Esophagus muscularis mucosa (tissue), 4 donors: ENCODE measurements around the gene CCDC66.

ENCODE experiments used
- EP300 ChIP-seq: sonication (generic); formaldehyde crosslinking; IDR thresholded peaks from one replicate; pipeline ENCODE4 v1.6.1; 2017; ENCODE audit warnings: antibody characterized with exemption
- POLR2A ChIP-seq: fragments of 450-650 bp; IDR thresholded peaks from one replicate; pipeline ENCODE4 v1.6.1; 2017; ENCODE audit warnings: antibody characterized with exemption, moderate library complexity, mild to moderate bottlenecking, low read depth
- POLR2AphosphoS5 ChIP-seq, 2 donors: sonication (generic); formaldehyde crosslinking; IDR thresholded peaks; one replicate each; pipeline ENCODE4 v1.6.1; 2017; ENCODE audit warnings: antibody characterized with exemption in 2 of 2
- TF ChIP-seq, protein P1 (sequence below), 3 experiments: fragments of 200-600 bp in 2 of 3; fragments of 450-650 bp in 1 of 3; sonication (generic) in 2 of 3; IDR thresholded peaks; one replicate each; pipeline ENCODE4 v1.5.1; 2017 to 2019; ENCODE audit warnings: antibody characterized with exemption in 3 of 3, mild to moderate bottlenecking in 2 of 3, moderate library complexity in 1 of 3

DNA sequence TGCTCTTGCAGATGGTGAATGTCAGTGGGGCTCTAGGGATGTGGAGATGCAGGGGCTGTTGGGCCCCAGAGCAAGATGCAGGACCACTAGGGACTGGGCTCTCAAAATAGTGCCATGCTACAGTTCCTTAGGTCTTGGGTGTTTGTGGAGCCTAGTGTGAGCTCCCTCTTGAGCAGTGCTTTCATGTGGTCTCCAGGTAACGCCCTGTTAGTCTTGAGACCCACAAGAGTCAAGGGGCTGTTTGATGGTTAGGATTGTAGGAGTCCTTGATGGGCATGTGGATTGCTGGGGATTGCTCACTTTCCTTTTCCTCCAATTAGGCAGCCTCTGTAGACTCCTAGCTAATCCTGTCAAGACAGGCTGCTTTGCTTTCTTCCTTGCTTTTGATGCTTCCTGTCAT, 56.0 kb downstream of the CCDC66 start:
- TF ChIP-seq, protein P1, sequence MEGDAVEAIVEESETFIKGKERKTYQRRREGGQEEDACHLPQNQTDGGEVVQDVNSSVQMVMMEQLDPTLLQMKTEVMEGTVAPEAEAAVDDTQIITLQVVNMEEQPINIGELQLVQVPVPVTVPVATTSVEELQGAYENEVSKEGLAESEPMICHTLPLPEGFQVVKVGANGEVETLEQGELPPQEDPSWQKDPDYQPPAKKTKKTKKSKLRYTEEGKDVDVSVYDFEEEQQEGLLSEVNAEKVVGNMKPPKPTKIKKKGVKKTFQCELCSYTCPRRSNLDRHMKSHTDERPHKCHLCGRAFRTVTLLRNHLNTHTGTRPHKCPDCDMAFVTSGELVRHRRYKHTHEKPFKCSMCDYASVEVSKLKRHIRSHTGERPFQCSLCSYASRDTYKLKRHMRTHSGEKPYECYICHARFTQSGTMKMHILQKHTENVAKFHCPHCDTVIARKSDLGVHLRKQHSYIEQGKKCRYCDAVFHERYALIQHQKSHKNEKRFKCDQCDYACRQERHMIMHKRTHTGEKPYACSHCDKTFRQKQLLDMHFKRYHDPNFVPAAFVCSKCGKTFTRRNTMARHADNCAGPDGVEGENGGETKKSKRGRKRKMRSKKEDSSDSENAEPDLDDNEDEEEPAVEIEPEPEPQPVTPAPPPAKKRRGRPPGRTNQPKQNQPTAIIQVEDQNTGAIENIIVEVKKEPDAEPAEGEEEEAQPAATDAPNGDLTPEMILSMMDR (IDR thresholded peaks at IDR 0.05): no peak
- TF ChIP-seq POLR2A (no peak), POLR2AphosphoS5 (IDR thresholded peaks at IDR 0.05) (no peak), EP300 (no peak)
